Measurements from ENCODE around the gene RFFL.
"Not testable (repeated sequence)": the region's sequence is repeated elsewhere in the genome, so short reads cannot be mapped to it uniquely, and the experiment has no call there.

RFFL gene

DNA sequence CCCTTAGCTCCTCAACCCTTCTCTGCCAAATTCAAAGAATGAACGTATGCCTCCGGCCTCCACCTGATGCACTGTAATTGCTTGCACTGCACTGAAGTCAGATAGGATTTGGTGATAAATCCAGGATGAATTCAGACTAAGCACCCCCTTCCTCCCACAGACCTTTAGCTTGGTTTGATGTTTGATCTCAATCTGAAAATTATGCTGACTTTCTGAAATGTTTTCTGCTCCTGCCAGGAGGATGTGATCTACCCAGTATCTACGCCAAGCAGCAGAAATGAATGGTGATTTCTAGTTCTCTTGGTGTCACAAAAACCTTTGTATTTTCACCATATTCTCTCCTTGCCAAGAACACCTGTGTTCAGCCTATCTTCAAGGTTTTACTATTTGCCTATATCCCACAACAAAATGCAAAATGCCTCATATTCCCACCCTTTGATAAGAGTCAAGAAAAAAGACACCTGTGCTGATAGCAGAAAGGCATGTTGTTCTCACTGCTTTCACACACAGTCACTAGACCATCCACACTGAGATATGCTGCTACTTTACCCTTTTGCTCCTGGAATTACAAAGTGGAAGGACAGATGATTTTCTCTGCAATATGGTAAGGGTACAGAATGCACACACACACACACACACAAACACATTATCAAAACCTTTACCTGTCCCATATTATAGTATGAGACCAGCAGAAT is 14.7 kb downstream of the RFFL start:
- DNase-seq (ENCODE audit: low spot score), result no peak

DNA sequence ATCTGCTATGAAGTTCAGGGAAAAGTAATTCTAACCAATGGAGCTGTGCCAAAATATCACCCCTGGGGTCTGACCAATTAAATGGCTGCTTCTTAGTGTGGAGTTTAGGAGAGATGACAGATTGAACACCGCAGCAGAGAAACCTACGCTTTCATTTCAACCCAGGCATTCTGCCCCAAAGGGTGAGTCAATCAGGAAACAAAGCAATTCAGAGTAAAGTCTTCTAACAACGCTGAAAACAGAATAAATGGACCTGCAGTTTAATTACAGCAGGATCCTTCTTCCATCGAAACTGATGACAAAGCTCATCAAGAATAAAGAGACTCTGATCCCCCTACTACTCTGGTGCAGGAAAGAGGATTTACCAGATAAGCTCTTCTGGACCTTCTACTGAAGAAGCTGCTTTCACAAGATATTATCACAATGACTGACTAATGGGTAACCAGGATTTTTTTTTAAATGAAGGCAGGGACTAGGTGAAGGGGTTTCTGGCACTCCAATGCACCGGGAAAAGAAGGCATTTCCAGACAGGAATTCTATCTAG is 16.7 kb downstream of the RFFL start:
- no peak for DNase-seq (ENCODE audit: low spot score)

DNA sequence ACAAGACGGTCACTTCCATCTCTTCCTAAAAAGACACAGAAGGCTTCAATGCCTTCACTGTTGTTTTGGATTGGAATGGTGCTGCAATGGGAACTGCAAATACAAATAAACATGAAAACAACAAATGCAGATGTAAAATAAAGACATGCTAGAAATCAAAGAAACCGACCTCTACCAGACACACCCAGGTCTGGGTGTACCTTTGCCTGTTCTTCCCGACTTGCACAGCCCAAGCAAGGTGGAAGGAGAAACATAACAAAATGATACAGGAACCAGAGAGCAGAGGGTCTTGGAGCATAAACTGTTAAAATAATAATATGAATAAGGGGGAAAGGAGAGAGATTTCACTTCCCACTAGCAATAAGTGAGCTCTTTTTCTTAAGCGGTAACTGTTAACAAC is 17.3 kb downstream of the RFFL start:
- no peak for DNase-seq (ENCODE audit: low spot score)

DNA sequence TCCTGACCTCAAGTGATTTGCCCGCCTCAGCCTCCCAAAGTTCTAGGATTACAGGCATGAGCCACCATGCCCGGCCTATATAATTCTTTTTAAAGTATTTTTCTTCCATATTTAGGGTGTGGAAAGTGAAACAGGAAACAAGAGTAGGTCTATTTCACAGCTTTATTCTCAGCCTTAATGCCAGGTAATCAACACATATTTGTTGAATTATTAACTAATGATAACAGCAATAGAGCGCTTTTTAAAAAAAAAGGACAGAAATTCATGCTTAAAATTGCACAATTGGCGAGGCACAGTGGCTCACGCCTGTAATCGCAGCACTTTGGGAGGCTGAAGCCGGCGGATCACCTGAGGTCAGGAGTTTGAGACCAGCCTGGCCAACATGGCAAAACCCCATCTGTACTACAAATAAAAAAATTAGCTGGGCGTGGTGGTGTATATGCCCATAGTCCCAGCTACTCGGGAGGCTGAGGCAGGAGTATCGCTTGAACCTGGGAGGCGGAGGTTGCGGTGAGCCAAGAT is 18.0 kb downstream of the RFFL start:
- DNase-seq (ENCODE audit: low spot score), result not testable (repeated sequence)

DNA sequence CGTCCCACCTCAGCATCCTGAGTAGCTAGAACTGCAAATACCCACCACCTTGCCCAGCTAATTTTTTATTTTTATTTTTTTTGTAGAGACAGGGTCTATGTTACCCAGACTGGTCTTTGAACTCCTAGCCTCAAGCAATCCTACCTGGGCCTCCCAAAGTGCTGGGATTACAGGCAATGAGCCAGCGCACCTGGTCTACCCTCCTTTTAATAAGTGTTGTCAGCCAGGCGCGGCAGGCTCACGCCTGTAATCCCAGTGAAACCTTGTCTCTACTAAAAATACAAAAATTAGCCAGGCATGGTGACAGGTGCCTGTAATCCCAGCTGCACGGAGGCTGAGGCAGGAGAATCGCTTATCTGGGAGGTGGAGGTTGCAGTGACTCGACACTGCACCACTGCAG is 19.3 kb downstream of the RFFL start:
- no peak for DNase-seq (ENCODE audit: low spot score)

DNA sequence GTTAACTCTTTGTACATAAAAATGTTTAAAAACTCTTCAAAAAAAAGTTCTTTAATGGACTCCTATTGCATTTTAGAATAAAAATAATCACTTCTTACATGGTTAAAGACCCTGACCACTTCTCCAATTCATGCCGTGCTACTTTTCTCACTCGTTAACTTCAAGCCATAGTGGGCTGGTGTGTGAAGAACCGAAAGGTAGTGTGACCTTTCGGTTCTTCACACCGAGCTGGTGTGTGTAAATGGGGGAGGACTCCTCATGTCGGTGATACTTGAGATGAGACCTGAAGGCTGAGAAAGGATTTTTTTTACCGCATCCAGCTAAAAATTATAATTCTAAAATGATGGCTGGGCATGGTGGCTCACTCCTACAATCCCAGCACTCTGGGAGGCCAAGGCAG is 22.1 kb downstream of the RFFL start:
- DNase-seq (ENCODE audit: low spot score), result no peak

DNA sequence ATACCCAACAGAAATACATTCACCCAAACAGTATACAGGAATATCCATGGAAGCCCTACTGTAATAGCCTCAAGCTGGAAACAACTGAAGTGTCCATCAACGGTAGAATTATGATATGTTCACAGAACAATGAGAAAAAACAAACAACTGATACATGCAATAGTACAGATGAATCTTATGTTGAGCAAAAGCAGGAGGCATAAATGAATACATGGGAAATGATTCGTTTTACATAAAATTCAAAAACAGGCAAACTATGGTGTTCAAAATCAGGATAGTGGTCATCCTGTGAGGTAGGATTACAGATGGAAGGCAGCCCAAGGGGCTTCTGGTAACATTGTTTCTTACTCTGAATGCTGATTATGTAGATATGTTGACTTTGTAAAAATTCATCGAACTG is 25.1 kb downstream of the RFFL start:
- DNase-seq (ENCODE audit: low spot score), result no peak

DNA sequence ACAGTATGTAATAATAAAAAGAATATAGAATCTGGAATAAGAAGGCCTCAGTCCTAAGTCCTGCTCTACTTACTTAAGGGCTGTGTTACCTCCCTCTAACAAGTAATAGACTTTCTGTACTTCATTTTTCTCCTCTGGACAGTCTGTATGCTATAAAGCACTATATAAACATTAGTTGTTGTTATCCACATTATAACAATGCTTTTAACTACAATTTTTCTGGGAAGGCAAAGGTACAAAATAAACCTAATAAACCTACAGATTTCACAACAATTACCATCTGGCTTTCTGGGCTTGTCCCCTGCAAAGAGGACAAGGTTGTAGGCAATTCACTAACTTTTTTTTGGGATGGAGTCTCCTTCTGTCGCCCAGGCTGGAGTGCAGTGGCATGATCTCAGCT is 32.7 kb downstream of the RFFL start:
- DNase-seq (ENCODE audit: low spot score), result no peak

DNA sequence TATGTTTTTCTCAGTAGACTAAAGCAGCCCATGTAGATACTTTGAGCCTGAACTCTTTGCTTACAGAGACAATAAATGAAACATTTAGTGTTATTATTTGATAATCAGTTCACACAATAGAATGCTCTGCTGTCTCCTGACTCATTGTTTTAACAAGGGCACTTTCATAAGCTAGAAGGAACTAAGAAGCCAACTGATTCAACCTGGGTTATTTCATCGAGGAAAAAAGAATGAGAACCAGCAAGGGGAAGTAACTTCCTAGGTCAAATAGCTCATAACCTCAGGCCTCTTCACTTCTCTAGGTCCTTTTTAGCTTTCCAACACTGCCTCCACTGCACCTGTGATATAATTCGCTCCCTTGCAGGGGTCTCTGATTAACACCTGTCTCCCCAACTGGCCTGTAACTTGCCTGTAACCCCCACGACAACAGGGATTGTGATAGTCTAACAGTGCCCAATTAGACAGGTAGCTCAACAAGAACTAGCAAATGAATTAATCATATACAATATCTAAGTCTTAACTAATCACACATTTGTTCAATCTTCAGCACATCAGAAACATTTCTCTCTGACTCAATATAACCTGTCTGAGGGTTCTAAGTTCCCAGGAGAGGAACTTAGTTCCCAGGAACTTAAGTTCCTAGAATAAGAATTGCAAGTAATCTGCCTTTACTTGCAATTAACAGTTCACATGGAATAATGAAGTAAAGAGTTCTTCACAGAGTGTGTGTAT is 34.8 kb downstream of the RFFL start:
- no peak for DNase-seq (ENCODE audit: low spot score)

DNA sequence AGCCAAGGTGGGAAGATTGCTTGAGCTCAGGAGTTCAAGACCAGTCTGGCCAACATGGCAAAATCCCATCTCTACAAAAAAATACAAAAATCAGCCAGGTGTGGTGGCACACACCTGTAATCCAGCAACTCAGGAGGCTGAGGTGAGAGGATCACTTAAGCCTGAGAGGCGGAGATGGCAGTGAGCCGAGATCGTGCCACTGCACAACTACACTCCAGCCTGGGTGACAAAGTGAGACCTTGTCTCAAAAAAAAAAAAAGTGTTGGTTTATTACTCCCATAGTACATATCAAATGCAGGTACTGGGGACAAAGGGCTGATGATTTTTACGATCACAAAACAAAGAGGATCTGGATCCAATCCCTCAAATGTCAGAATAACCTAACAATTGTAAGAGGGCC is 35.4 kb downstream of the RFFL start:
- DNase-seq (ENCODE audit: low spot score), result not testable (repeated sequence)

DNA sequence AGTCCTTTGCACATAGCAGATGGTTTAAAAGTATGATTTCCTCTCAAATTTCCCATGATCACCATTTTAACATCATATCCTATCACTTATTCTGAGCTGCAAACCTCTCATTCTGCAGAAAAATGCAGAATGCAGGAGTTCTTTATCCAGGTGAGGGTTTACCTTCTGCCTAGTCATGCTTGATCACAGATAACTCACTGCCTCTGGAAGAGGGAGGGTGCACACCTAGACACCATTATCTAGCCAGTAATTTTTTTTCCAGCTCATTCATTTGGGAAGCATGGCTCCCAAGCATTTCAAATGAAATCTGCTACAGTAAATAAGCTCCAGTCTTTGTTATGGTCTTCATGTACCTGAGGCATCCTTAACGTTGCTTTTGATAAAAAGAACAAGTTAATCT is 38.0 kb downstream of the RFFL start:
- no peak for DNase-seq (ENCODE audit: low spot score)

DNA sequence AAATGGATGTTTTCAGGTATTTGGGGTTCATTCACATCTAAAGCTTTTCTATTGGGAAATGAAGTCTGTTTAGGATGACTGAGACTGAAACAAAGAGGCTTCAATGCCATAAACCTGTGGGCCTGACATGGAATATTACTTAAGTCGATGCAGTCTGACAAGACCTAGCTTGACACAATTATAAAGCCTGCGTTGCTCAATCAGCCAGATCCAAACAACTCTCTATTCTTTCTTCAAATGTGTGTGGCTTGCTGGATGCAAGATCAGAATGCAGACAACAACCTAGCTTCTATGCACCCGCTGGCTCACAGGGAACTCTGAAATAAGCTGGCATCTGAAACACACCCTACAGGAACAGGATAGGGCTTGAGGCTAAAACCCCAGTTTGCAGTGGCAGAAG is 40.0 kb downstream of the RFFL start:
- DNase-seq (ENCODE audit: low spot score), result no peak

DNA sequence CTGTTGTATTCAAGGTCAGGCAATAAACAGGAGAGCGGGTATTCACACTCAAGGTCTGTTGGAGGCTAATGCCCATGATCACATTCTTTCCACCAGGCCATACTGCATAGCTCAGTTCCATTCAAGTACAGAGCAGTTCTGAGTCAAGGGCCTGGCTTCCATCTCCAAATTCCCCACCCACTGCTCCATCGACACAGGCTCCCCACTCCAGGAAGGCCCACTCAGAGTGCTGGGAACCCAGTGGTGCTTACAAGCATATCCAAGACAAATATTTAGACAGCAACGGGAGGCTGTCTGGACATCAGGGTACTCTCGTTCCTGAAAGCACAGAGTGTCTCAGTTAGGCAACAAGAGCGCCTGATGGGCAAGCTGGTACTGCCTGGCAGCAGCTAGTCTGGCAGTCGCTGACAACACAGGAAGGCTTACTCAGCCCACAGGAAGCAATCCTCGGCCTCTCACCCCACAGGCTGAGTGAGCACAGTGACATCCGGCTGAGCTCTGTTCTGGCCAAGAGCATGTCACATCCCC is 40.9 kb downstream of the RFFL start:
- peak; percentile 93 for DNase-seq (ENCODE audit: low spot score)

DNA sequence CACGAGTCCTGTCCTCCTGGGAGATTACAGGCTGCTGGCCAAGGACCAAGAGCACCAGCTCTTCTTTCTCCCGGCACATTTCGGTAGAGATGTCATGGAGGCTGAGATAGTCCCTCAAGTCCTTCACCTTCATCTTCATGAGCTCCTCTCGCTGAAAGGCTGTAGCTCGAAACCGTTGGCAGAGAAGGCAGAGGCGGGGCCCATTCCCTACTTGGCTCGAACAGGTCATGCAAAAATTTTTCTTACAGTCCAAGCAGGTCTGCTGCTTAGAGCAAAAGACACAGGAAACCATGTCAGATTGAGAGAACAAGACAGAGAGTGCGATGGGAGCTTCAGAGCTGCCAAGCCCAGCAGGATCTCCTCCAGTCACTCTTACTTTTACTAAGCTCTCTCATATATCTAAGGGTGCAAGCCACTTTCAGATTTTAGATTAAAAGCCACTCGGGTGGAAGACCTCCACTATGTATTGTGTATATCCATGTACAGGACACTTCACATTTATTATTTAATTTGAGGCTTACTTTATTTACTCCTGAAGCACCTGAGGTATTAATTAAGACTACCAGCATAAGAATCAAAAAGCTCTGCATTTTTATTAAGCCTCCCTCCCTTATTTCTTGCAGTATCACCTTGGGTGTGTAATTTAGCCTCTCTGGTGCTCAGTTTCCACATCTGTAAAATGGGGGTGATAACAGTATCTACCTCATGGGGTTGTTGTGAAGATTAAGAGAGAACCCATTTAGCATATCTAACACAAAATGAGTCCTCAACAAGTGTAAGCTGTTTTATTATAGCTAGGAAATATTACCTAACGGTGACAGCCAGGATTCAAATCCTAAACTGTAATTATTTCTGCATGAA is 41.8 kb downstream of the RFFL start:
- DNase-seq (ENCODE audit: low spot score), result no peak

DNA sequence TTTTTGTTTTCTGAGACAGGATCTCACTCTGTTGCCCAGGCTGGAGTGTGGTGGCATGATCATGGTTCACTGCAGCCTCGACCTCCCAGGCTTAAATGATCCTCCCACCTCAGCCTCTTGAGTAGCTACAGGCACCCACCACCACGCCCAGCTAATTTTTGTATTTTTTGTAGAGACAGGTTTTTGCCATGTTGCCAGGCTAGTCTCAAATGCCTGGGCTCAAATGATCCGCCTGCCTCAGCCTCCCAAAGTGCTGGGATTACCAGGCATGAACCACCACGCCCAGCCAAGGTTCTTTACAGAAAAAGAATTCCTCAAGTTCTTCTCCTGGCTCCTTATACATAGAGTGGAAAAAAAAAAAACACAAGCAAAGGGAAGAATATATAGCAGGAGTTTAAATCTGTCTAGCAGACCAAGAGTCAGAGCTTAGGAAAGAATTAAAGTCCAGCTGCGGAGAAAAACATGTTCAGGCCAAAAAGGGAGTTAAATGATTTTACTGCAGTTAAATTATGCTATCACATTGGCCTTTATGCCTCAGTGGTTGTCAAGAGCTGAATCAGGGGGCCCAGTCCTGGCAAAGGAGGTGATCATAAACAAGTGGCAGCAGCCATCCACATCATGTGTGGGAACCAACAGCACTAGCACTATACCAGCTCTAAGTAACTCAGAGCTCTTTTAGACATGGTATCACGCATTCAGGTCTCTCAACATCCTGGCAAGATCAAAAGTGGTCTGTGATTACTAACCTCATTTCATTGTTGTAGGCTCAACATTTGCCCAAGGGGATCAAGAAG is 43.9 kb downstream of the RFFL start:
- DNase-seq (ENCODE audit: low spot score), result no peak

DNA sequence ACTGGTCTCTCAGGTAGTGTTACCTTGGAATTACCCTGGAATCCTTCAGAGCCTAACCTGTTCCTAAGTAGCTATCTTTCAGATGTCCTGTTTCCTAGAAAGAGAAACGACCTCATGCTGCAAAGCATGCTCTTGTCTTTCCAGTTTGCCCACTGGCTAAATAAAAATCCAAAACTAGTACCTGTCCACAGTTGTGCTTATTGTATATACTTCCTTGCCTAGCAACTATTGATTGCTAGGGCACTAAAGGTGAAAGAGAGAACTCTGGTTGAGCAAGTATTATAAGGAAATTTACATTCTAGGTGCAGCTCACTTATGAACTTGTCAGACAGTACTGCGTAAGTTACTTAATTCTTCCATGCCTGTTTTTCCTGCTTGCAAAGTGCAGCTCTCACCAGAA is 44.7 kb downstream of the RFFL start:
- DNase-seq (ENCODE audit: low spot score), result no peak

DNA sequence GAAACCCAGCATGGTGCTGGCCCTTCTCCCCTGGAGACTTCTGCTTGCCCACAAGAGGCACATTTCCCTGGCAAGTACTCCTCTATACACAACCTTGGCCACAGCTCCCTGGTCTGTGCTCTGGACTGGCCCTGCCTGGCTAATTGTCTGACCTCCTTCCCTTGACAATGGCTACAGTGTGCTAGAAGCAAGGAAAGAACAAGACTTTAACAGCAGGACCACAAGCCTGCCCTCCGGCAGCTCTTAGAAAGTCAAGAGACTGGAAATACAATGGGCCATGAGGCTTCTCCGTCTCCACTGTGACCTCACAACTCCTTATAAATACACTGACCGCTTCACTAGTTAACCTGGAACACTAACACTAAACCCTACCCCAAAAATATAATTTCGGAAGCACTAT is 46.5 kb downstream of the RFFL start:
- DNase-seq (ENCODE audit: low spot score), result no peak

DNA sequence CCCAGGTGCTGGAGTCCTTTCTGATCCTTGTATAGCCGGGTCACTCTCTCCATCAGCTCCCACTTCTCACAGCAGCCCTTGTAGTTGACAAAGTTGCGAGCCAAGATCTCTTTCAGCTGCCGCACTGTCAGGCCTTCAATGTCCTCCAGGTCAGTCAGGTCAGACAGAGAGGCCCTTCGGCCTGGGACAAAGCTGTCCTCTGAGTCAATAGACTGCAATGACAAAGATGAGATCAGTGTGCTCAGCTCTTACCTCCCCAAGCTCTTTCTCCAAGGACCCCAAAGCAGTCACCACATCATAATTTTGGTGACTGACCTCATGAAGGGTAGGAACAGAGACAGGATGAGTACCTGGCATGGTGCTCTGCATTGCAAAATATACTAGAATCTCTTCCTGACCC is 47.1 kb downstream of the RFFL start:
- DNase-seq (ENCODE audit: low spot score), result no peak

DNA sequence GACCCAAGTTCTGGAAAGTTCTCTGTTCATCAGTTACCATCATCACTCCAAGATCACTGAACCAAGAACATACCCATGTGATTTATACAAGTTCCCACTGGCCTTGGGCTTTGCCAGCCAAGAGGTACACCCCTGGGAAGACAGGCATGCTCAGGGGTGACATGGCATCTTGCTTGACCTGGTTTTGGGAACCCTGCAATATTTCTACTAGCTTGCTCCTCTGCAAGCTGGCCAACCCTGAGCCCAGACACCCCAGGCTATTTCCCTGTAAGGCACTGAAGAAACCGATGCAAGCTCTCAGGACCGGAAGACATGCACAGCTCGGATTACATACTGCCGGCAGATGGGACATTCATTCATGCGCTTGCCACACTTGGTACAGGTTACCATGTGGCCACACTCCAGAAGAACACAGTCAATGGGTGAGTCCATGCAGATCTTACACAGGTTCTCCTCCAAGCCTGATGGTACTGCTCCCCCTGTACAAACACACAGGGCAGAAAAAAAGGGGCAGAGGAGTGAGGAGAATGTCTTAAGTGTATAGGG is 51.8 kb downstream of the RFFL start:
- no peak for DNase-seq (ENCODE audit: low spot score)

DNA sequence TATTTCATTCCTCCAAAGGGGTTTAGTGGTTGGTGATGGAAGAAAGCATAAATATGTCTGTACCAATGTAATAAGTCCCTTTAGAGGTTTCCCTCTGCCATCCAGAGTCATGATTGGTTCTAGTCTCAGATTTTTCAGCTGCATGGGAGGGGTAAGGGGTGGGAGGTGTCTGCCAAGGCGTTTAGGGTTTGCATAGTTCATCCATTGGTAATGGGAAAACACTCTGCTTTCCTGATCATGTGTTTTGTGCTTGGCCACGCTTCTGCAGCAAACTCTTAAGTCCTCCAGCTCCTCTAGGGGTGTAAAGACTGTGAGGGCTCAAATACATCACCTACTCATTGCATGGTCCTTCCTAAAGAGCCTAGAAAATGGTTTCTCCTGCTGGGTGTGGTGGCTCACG is 53.4 kb downstream of the RFFL start:
- no peak for DNase-seq (ENCODE audit: low spot score)

DNA sequence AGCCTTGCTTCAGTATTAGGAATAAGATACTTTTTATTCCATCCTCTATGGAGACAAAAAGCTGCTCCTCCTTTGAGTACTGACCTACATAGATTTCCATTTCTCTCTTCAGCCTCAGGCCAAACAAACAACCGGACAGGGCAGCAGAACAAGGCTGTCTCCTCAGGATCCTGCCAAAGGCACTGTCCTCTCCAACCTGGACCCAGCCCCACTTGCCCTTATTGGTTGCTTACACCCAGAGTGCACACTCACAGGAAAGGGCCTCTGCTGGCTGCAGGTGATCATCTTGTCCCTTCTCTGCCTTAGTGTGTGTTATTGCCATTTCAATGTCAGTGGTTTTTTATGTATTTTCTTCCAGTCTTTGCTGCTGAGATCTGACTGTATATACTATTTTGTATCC is 56.5 kb downstream of the RFFL start:
- no peak for DNase-seq (ENCODE audit: low spot score)
